Erythroblast (primary cell): ENCODE results near the gene CHCHD3.

Experiments used
- GATA1 ChIP-seq: IDR thresholded peaks from 2 replicates; pipeline ENCODE4 v1.6.1; 2011; ENCODE audit warnings: low read depth, mild to moderate bottlenecking, control low read depth, low read length, moderate library complexity
- POLR2A ChIP-seq: IDR thresholded peaks from 2 replicates; pipeline ENCODE4 v1.6.1; 2011; ENCODE audit warnings: mild to moderate bottlenecking, low read length

- TF ChIP-seq POLR2A, result no peak
- no peak for TF ChIP-seq GATA1
These were observed 203.5 kb downstream of the CHCHD3 start for GRCh38 chr7:132878204-132878919.
